Measurements from ENCODE around the gene SMAD6.

Gene SMAD6

DNA sequence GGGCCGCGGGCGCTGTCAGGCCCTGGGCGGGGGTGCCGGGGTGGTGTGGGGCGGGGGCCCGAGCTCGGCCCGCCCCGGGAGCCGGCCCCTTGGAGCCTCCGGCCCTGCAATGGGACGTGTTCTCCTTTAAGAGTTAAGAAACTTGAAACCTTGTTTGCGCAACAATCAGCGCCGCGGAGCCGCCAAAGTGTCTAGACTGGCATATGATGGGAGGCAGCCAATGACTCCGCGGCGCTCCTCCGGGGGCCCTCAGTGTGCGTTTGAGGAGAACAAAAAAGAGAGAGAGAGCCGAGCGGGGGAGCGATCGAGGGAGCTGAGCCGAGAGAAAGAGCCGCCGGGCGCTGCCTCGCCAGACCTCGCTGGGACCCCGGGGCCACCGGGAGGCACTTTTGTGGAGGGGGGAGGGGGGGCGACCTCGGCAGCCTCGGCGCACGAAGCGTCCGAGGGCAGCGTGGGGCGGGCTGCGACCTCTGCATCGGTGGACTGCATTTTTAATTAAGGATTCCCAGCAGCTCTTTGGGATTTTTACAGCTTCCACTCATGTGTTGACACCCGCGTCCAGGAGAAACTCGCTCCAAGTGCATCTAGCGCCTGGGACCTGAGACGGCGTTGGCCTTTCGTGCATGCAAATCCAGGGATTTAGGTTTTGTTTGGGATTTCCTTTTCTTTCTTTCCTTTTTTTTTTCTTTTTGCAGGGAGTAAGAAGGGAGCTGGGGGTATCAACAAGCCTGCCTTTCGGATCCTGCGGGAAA is at the start of gene SMAD6:
TSS of gene SMAD6 (plus strand) at position 202 of the 752 bp plus-strand sequence. CDS start 1,023 bp downstream, outside the sequence.
- peak; percentile 99 for DNase-seq (ENCODE audit: low read depth)
- TF ChIP-seq, protein P1, sequence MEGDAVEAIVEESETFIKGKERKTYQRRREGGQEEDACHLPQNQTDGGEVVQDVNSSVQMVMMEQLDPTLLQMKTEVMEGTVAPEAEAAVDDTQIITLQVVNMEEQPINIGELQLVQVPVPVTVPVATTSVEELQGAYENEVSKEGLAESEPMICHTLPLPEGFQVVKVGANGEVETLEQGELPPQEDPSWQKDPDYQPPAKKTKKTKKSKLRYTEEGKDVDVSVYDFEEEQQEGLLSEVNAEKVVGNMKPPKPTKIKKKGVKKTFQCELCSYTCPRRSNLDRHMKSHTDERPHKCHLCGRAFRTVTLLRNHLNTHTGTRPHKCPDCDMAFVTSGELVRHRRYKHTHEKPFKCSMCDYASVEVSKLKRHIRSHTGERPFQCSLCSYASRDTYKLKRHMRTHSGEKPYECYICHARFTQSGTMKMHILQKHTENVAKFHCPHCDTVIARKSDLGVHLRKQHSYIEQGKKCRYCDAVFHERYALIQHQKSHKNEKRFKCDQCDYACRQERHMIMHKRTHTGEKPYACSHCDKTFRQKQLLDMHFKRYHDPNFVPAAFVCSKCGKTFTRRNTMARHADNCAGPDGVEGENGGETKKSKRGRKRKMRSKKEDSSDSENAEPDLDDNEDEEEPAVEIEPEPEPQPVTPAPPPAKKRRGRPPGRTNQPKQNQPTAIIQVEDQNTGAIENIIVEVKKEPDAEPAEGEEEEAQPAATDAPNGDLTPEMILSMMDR (IDR thresholded peaks at IDR 0.05; ENCODE audit: low read length, missing control alignments), result no peak

DNA sequence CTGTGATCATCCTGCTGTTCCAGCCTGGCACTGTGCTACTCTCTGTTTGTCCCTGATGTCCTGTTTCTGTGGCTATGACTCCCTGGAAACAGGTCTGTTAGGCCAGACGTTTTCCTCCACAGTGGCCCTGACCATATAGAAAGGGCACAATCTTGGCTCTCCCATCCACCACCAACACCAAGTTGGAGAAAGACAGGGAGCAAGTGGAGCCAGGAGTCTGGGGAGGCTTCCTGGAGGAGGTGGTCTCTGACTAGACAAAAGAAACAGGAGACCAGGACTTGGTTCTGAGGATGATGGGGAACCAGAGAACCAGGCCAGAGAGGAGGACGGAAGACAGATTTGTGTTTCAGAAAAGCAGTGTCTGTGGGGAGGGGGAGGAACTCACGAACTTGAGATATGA is 49.2 kb upstream of the SMAD6 start:
- H3K4me3 ChIP-seq (replicated peaks; ENCODE audit: low read depth, low read length), result no peak overlapping the region
- no peak for DNase-seq (ENCODE audit: low read depth)
- TF ChIP-seq, protein P1 (IDR thresholded peaks at IDR 0.05; ENCODE audit: low read length, missing control alignments), result no peak

More for the DNA sequence above, at the start of gene SMAD6:
- peak within 1 kb of the TSS; percentile 90 for H3K4me3 ChIP-seq (replicated peaks; ENCODE audit: low read depth, low read length)

DNA sequence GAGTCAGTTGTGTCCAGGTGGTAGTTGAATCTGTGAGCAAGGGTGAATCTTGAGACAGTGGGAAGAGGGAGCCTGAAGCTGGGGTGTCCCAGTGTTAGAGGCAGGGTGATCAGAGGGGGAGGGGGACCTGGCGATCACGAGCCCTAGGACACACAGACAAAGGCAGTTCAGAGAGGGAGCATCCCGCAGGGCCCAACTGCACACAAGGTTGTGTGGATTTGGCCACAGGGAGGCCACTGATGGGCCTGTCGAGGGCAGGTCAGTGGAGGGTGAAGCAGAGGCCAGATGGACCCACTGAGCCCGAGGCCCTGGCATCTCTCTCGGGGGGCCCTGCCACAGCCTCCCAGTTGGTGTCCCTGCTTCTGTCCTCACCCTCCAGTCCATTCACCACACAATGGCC is 48.6 kb upstream of the SMAD6 start:
- TF ChIP-seq, protein P1 (IDR thresholded peaks at IDR 0.05; ENCODE audit: low read length, missing control alignments), result no peak
- no peak for DNase-seq (ENCODE audit: low read depth)

DNA sequence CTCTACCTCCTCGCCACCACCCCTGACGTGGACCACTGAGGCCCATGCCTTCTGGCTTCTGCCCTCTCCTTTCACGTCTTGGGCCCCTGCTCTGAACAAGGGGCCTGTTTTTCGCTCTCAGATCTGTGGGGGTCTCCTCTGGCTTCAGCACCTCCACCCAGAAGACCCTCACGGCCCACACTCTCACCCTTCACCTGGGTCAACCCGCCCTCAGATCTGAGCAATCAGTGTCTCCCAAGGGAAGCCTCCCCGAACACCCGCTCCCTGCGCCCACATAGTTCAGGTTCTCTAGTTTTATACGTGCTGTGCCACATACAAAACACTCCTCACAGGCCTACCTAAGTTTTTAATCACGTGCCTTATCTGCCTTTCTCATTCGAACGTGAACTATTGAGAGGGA is 48.2 kb upstream of the SMAD6 start:
- no peak overlapping the region for H3K4me3 ChIP-seq (replicated peaks; ENCODE audit: low read depth, low read length)
- no peak for DNase-seq (ENCODE audit: low read depth)
- TF ChIP-seq, protein P1 (IDR thresholded peaks at IDR 0.05; ENCODE audit: low read length, missing control alignments), result no peak

More for the DNA sequence above, 48.6 kb upstream of the SMAD6 start:
- no peak overlapping the region for H3K4me3 ChIP-seq (replicated peaks; ENCODE audit: low read depth, low read length)

DNA sequence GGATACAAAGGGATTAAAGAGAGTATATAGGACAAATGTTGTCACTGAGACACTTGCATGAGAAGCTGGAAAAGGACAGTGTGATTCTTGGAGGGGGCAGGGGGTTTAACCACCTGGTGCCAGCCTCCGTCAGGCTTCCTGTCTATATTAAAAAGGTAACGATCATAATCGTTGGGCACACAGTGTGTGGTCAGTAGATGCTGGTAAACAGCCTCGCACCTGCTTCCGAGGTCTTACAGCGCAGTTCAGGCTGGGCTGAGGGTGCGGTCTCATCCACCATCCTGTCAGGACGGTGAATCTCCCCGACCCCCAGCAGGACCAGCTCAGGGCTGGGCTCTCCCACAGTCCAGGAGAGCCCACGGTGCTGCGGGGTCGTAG is 47.7 kb upstream of the SMAD6 start:
- no peak overlapping the region for H3K4me3 ChIP-seq (replicated peaks; ENCODE audit: low read depth, low read length)
- TF ChIP-seq, protein P1 (IDR thresholded peaks at IDR 0.05; ENCODE audit: low read length, missing control alignments), result no peak
- DNase-seq (ENCODE audit: low read depth), result no peak

DNA sequence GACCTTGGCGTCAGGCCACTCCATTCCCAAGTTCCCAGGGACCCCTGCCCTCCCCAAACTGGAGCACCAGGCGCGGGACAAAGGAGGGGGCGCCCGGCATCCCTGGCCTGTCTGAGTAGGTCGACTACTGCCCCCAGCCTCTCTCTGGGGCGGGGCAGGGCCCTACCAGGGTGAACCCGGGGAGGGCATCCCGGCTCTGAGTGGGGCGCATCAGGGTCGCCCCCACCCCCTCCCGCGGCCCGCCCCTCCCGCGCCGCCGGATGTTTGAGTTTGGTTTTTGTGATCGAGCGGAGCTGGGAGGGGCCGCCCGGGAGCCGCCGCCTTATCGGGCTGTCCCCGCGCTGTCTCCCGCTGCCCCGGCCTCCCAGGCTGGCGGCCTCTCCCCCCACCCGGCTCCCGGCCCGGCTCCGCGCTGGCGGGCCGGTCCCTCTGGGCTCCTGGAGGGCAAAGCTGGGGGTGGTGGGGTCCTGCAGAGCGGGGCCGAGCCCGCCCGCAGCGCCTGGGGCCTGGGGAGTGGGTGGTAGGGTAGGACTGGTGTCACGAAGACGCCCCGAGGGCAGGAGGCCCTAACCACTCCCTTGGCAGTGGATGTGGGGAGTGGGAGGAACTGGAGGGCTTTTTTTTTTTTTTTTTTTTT is 47.2 kb upstream of the SMAD6 start:
- no peak for DNase-seq (ENCODE audit: low read depth)
- no peak overlapping the region for H3K4me3 ChIP-seq (replicated peaks; ENCODE audit: low read depth, low read length)
- TF ChIP-seq, protein P1 (IDR thresholded peaks at IDR 0.05; ENCODE audit: low read length, missing control alignments), result no peak

Data from fibroblast of pulmonary artery (primary cell).